M059J (cell line): Measurements from ENCODE around the gene TC2N. TPM values are rescaled to one million over a fixed set of nuclear protein-coding genes. Genes with fewer than 3 reads are reported as not detected.
"Not testable (repeated sequence)": the region's sequence is repeated elsewhere in the genome, so short reads cannot be mapped to it uniquely, and the experiment has no call there.

ENCODE experiments used
- DNase-seq: peaks from one replicate; pipeline ENCODE4 v3.0.0-alpha.2; 2012; ENCODE audit warnings: low read depth
- total RNA-seq: library from RNA; depleted of rRNA; stranded (reverse); fragments of >200 nt; shearing (Covaris generic); gene quantifications from 2 replicates; pipeline ENCODE4 v1.2.3, GENCODE V29; 2014; rRNA removed

The TC2N gene
- total RNA-seq = not detected in 2 replicates

DNA sequence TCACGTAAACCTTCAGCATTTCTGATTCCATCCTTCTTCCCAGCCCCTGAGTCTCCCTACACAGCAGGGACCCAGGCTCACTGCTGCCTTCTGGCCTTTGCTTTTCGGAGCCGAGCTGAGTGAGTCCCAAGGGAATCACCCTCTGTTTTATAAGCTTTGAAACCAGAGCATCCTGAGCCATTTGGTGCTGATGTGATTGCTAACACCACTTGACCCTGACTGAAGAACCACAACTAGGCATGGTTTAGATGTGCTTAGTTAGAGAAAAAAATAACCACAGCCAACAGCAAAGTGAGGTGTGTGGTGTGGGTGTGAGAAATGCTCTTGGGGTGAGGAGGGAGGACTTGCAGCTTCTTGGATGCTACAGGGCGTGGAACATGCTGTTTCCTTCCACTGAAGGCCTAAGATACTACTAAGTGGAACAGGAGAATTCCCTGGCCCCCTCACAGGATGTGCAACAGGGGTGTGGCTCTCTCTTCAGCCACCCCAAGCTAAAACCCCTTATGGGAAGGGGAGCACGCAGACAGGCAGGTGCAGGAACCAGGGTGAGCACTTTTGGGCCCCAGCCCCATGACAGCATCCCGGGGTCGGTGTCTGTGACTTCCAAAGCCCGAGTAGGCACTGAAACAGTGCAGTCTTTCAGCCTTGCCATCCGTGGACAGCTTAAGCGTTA, at the start of gene TC2N:
TC2N (minus strand) TSS at position 221 of the 673 bp plus-strand sequence. CDS start 53,767 bp downstream, outside the sequence.
- DNase-seq = no peak

DNA sequence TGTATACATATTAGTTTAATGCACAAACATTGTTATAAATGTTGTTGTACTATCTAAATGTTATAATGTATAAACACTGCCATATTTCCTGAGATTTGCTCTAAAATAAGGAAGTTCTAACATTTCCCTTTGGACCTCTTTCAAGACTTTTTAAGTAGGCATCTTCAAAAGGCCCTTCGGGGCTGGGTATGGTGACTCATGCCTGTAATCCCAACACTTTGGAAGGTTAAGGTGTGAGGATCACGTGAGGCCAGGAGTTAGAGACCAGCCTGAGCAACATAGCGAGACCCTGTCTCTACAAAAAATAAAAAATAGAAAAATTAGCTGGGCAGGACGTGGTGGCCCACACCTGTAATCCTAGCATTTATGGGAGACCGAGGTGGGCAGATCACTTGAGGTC, 44.7 kb upstream of the TC2N start:
- no peak for DNase-seq

DNA sequence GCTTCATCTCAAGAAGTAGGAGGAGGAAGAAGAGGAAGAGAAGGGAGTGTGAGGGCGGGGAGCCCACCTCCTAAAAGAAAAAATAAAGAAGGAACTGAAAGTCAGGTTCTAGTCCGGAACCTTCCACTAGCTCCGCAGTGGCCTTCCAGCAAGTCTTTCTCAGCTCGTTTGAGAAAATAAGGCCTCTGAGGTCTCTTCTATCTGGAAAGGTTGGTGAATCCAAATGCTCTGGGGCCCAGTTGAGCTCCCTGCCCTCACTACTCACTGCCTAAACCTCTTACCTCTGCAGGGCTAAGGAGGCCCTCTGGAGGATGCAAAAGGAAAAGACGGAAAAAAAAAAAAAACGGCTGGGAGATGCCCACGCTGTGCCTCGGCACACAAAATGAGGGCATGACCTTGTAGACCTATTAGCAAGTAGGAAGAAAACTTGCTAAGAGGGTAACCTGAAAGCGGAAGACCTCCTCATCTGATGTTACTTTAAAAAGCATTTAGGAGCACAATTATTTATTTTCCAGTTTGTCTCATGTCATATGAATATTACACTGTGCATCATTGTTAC, 44.2 kb upstream of the TC2N start:
- DNase-seq = peak; percentile 34

DNA sequence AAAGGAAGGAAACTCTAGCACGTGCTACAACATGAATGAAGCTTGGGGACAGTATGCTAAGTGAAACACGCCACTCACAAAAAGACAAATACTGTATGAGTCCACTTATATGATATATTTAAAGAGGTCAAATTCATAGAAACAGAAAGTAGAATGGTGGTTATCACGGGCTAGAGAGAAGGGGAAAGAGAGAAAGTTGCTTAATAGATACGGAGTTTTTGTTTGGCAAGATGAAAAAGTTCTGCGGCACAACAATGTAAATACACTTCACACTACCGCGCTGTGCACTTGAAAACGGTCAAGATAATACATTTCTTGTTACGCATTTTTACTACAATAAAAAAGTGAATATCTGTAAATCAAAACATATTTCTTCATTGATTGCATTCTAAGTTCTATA, 42.9 kb upstream of the TC2N start:
- DNase-seq = no peak

DNA sequence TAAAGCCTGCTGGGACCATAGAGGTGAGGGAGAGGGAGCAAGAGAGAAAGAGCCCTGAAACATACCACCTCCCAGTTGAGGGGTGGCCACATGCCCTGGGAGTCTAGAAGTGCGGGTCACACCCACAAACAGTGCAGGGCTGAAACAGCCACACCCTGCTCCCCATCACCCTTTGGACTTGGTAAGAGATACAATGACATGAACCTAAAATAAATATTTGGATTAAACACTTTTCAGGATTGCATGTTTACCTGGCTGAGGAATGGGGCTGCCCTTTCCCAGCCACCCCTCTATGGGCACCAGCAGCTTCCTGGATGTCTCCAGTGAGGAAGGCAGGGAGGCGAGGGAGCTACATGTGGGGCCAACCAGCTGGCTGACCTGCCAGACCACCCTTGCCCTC, 39.0 kb upstream of the TC2N start:
- DNase-seq = no peak

DNA sequence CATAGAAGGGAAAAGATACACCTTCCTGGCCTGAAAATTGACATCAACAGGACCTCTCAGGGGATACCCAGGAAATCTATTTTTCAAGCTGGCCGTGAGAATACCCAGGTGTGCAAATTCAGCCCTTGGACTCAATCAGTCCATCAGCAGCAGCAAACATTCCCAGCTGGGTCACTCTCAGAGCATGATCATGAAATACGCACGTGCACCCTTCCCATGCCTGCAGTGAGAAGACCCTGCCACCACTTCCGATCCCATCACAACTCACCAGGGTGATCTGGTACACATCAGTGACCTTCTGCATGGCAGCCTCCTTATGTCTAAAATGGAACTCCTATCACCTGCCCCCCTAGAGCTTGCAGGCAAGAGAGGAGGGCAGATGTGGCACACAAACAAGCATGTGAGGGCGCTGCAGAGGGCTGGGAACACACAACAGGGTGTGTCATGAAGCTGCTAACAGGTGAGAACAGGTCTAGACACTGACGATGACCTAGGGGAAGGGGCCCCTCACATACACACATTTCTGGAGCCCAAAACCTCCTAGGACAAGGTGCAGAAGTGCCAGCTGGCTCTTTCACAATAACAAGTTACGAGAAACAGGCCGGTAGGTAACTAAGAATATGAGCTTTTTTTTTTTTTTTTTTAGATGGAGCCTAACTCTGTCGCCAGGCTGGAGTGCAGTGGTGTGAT, 37.8 kb upstream of the TC2N start:
- DNase-seq = no peak

DNA sequence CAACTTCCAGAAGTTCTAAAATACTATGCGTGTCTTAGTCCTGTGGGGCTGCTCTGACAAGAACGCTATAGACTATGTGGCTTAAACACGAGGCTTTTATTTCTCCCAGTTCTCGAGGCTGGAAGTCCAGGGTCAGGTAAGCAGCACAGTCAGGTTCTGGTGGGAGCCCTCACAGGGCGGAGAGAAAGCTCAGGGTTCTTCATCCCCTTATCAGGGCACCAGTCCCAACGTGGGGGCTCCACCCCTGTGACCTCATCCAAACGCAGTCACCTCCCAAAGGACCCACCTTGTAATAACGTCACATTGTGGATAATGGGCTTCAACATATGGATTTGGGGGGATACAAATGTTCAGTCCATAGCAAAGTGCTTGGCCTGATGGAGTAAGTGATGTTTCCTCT, 37.1 kb upstream of the TC2N start:
- DNase-seq = no peak

DNA sequence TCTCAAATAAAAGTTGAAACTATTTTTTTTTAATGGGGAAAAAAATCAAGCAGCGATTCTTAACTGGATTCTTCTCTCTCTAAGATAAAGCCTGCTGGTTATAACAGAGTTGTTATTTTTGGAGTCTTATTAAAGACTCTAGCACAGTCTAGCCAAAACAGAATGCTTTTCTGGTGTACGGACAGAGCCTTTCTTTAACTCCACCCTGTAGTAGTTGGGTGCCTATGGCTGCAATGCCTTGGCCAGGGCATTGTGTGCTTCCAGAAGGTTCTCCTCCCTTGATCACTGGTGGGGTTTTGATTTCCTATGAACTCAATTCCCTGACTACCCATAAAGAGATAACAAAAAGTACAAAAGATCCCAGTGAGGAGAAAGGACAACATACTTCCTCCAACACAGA, 35.7 kb upstream of the TC2N start:
- no peak for DNase-seq

DNA sequence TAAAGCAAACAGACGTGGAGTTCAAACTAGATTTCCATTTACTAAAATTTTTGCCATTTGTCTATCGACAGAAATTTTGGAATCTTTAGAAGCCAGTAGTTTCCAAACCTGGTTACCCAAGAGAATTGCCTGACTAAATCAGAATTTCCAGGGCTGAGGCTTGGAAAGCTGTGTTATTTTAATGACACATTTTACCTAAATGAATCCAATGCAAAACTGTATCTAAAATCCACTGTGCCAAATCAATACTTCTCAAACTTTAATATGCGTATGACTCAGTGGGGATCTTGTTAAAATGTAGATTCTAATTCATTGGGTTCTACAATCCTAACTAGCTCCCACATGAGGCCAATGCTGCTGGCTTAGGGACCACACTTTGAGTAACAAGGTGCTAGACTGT, 35.0 kb upstream of the TC2N start:
- DNase-seq = no peak

DNA sequence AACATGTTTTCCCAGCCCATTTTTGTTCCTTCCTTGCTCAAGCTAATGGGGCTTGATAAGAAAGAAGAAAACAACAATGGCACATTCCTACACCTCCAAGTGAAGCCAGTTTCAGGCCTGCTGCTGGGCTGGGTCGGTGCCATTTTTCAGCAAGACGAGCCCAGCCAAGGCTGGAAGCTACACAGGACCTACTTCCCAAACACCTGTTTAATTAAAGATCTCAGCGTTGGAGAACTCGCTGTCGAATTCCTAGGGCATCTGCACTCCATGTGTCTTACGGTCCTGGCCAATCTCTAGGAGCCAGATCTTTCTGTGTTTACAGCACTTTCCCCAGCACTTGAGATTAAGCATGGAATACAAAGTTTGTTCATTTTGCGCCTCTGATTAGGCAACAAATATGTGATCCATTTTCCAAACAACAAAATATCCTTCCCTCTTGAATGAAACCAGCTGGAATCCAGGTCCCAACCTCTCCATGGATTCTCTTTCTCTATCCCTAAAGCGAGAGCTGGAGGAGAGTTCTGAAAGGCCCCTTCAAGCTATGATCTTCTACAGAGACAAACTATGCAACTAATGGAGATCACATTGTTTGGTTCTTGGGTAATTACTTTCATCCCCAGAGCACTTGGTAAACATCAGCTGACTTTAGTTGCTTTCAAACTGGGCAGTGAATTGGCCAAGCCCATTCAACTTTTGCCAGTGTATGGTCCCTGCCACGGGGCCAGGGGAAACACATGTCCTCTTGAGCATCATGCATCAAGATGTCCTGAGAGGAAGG, 34.3 kb upstream of the TC2N start:
- no peak for DNase-seq

DNA sequence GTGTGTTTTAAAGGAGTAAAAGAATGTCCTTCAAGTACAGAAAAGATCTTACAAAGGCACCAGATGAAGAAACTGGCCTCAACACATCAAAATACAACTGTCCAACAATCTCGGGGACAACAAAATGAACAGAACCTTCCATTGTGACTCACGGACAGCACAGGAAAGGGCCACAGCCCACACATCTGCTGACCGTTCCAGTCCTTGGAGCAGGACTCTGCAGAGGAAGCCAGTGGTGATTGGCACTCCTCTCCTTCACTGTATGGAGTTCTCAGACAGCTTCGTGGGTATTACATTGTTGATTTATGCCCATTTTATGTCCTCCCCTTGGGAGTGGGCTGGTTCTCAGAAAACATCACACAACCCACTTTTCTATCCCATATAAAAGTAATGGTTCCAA, 32.5 kb upstream of the TC2N start:
- no peak for DNase-seq

DNA sequence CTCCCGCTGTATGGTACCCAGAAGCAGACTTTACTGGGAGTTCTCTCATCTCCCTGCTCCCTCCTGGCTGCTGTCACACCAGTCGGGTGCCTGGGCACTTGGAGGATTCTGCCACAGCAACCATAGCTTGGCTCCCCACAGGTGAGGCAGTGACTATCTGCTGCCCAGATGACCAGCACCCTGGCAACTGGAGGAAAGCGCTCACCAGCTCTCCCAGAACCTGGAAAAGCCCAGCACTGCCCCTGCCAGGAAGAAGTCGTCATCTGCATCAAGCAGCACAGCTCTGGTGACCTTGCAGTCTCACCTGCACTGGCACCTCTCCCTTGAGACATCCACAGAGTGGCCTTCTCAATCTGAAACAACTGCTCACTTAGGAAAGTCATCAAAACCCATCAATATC, 31.9 kb upstream of the TC2N start:
- DNase-seq = no peak

DNA sequence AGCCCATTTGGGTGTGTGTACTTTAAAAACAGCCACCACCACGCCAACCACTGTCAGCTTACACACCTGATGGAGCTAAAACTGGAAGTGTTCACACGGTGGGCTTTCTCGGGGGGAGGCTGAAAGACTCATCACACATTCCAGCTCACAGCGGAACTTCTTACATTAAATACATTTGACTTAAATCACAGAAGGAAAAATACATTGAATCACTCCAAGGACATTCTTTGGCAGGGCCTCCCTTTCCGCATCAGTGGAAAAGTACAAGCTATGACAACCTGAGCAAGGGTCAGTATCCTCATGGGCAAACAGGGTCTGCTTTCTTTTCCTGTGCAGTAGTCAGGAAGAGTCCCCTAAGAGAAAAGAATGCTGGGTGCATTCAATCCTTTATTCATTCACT, 31.0 kb upstream of the TC2N start:
- DNase-seq = no peak

DNA sequence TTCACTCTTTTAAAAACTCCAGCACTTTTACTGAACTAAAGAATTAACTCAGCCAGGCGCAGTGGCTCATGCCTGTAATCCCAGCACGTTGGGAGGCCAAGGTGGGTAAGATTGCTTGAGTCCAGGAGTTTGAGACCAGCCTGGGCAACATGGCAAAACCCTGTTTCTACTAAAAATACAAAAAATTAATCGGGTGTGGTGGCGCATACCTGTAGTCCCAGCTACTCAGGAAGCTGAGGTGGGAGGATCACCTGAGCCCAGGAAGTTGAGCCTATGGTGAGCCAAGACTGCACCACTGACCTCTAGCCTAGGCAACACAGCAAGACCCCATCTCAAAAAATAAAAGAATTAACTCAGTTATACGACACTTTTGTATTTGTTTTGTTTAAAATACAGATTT, 30.4 kb upstream of the TC2N start:
- not testable (repeated sequence) for DNase-seq

DNA sequence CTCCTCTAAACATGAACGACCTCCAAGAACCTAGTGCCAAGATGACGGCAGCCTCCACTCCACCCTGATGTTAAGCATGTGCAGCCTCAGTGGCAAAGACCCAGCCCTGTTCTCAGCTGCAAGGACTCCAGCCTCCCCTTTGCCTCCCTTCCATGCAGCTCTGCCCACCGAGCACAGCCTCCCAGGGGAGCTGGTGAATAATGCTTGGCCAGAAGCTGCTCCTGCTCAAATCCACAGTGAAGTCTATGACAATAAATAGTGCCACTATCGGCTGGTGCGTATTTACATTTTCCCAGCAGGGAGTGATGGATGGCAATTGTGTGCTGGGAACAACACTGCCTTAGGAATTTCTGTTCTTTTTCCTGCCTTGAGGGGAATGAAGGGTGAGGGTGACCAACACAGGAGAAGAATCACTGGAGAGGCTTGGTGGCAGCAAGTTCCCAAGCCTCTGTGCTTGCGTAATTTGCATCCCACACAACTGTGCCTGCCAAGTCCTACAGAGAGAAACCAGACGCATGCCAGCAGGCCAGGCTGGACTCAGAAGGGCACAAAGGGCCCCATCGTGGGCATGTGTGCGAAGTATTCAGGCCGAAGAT, 29.9 kb upstream of the TC2N start:
- peak; percentile 19 for DNase-seq

DNA sequence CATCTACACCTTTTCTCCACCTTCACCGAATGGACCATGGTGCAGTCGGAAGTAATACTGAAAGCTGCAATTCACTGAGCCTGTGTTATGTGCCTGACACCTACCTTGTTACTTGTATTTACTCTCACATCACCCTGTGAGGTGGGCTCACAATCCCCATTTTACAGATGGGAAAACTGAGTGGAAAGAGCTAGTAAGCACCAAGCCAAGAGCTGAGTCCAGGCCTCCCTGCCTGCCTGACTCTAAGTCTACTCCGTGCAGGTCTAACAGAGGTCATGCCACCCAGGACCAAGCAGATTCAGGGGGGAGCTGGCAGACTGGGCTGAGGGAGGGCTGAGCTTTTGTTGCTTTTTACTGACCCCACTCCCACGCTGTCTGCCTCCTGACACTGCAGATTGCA, 29.1 kb upstream of the TC2N start:
- DNase-seq = no peak

DNA sequence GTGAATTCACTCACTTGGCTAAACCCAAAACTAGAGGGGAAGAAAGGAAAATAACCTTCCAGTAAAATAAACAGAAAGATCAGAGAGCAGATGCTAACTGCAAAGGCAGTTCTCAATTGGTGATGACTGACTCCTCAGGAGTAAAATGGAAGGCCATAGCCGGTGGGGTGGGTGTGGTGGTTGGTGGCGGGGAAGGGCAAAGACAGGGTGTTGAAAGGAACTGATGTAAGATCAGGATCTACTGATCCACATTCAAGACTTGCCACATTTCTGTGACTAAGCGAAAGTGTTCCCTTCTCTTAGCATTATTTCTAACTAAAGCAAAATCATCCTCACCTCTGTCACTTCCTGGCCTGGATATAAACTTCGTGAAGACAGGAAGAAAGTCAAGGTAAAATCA, 26.3 kb upstream of the TC2N start:
- no peak for DNase-seq

DNA sequence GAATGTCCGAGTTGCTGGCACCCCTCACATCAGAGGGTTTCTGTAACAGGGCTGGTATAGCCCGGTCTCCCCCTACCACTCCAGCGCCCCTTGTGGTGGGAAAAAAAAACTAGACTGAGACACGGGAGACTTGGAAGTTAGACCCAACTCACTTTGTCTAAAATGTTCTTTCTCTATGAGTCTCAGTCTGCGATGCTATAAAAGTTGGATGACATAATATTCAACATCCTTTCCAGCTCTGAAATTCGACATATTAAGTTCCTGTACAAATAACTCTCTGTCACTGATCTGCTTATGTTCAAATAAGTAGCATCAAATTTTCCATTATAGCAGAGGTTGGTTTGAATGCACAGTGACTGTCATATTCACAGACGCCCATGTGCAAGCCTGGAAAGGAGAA, 25.7 kb upstream of the TC2N start:
- DNase-seq = no peak

DNA sequence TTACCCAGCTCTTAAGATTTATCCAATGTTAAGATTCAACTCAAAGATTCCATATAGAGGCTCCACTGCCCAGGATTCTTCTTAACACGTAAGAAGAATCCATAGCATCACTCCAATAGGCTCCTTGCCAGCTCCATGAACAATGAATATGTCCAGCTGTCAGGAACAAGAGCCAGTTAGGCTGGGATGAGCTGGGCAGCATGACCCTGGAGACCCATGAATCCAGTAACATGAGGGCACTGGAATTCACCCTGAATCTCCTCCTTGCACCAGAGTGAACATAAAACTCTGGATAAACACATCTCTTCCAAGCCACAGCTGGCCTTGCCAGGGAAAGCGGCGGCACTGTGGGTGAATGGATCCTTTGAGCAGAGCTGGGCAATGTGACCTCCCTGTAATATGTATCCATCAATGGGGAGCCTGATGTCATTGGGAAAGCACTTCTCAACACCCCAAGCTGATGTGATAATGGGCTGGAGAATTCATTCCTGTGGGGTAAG, 24.4 kb upstream of the TC2N start:
- DNase-seq = no peak

DNA sequence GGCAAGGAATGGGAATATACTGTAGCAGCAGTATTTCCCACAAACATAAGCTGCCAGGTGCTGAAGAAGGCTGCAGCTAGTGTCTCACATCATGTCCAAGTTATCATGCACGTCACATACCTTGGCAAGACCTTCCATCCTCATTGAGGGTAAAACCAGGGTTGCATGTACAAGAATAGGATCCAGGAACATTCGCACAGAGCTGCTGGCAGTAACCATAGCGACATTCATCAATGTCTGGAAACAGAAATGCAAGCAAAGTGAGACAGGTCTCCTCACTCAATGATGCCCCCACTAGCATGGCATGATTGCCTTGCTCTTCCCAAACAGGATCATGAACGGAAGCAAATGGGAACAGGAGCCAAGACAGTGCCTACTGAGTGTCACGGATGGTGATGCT, 23.8 kb upstream of the TC2N start:
- no peak for DNase-seq

DNA sequence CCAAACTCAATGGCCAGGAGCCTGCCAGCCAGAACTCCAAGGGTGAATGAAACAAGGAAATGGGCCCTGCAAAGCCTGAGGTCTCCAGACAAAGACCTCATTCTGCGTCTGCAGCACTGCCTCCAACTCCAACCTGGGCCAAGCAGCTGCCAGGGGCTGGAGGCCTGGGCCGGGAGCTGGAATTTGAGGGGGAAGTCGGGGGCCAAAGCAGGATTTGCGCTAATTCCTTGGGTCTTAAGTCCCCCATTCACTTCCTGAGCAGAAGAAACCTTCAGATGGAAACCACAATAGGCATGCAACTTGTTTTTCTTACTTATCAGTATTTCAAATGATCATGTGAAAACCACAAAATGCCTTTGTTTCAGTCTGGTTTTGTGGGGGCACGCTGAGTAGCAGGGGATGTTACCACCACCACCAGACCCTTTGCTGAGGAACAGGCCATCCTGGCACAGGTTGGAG, 23.0 kb upstream of the TC2N start:
- DNase-seq = no peak
